WERI-Rb-1 (cell line): ENCODE results near the gene SGIP1.

Experiments used
- DNase-seq: peaks from one replicate; pipeline ENCODE4 v3.0.0-alpha.2; 2020
- H3K27ac ChIP-seq: fragments of 250-450 bp; sonication (Bioruptor Pico); 2 replicates; pipeline ENCODE4 v1.5.1; 2020; ENCODE audit warnings: mild to moderate bottlenecking, moderate library complexity
- H3K27me3 ChIP-seq: fragments of 250-450 bp; sonication (Bioruptor Pico); 2 replicates; pipeline ENCODE4 v1.5.1; 2021; ENCODE audit warnings: mild to moderate bottlenecking, low read depth, moderate library complexity; ENCODE audit not compliant: insufficient read depth, severe bottlenecking
- H3K36me3 ChIP-seq: fragments of 250-450 bp; sonication (Bioruptor Pico); 2 replicates; pipeline ENCODE4 v1.5.1; 2020; ENCODE audit warnings: mild to moderate bottlenecking, moderate library complexity
- H3K4me3 ChIP-seq: 2 replicates; pipeline ENCODE4 v1.5.1; 2011; ENCODE audit warnings: low read depth, mild to moderate bottlenecking, control low read depth, low read length
- H3K9me3 ChIP-seq: fragments of 250-450 bp; sonication (Bioruptor Pico); 2 replicates; pipeline ENCODE4 v1.5.1; 2021; ENCODE audit warnings: mild to moderate bottlenecking, moderate library complexity; ENCODE audit not compliant: severe bottlenecking
- TF ChIP-seq, protein P1 (sequence below): IDR thresholded peaks from 2 replicates; pipeline ENCODE4 v1.5.1; 2011; ENCODE audit warnings: low read depth, mild to moderate bottlenecking, control low read depth, inconsistent platforms, low read length

The SGIP1 gene

GRCh38 chr1:66525086-66525485 is 8.9 kb upstream of the SGIP1 start:
- TF ChIP-seq, protein P1, sequence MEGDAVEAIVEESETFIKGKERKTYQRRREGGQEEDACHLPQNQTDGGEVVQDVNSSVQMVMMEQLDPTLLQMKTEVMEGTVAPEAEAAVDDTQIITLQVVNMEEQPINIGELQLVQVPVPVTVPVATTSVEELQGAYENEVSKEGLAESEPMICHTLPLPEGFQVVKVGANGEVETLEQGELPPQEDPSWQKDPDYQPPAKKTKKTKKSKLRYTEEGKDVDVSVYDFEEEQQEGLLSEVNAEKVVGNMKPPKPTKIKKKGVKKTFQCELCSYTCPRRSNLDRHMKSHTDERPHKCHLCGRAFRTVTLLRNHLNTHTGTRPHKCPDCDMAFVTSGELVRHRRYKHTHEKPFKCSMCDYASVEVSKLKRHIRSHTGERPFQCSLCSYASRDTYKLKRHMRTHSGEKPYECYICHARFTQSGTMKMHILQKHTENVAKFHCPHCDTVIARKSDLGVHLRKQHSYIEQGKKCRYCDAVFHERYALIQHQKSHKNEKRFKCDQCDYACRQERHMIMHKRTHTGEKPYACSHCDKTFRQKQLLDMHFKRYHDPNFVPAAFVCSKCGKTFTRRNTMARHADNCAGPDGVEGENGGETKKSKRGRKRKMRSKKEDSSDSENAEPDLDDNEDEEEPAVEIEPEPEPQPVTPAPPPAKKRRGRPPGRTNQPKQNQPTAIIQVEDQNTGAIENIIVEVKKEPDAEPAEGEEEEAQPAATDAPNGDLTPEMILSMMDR: no peak
- H3K9me3 ChIP-seq: no peaks in the 10 kb centered on the region
- peak overlapping the region; percentile 30 for H3K27ac ChIP-seq
- H3K4me3 ChIP-seq: no peak overlapping the region
- no peaks in the 10 kb centered on the region for H3K36me3 ChIP-seq
- no peaks in the 10 kb centered on the region for H3K27me3 ChIP-seq
- DNase-seq: no peak

- H3K27ac ChIP-seq: peak overlapping the region; percentile 61
- no peaks in the 10 kb centered on the region for H3K27me3 ChIP-seq
- H3K9me3 ChIP-seq: no peaks in the 10 kb centered on the region
- H3K36me3 ChIP-seq: no peaks in the 10 kb centered on the region
- DNase-seq: peak; percentile 88
- no peak overlapping the region for H3K4me3 ChIP-seq
- TF ChIP-seq, protein P1: no peak
Observed at GRCh38 chr1:66526036-66526435, 7.9 kb upstream of the SGIP1 start.

DNA sequence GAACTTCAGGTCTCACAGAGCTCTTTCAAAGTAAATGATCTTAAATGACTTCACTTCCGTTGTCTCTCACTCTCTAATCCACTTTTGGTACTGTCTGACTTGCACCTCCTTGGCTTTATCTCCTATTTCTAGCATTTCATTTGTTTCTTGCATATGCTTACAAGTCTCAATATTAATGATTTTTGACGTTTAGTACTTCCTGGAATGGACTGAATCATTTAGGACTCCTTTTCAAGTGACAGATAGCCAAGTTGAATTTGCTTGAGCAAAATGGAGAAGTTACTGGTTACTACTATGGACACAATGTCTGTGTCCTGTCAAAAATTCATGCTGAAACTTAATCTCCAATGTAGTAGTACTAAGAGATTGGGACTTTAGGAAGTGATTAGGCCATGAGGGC is 7.0 kb upstream of the SGIP1 start:
- TF ChIP-seq, protein P1: no peak
- Histone ChIP-seq H3K27ac (peak overlapping the region; percentile 61), H3K4me3 (no peak overlapping the region), H3K9me3 (no peaks in the 10 kb centered on the region), H3K36me3 (no peaks in the 10 kb centered on the region), H3K27me3 (no peaks in the 10 kb centered on the region)
- DNase-seq: no peak

DNA sequence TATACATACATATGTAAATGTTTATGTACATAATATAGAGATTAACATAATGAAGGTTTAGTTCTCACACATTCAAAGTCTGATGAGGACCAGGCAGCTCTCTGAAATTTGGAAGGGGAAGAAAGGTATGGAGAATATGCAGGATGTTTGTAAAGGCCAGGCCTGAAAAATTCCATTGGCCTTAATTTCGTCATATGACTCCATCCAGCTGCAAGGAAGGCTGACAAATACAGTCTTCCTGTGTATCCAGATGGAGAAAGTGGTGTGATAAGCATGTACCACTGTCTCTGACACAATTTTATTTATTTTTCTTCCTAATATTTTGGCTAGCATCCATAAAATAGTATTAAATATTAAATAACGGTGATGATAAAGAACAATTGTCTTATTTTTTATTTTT is 6.3 kb upstream of the SGIP1 start:
- H3K27me3 ChIP-seq: no peaks in the 10 kb centered on the region
- H3K4me3 ChIP-seq: no peak overlapping the region; the same call in 1 of the 2 replicates
- TF ChIP-seq, protein P1: no peak
- no peaks in the 10 kb centered on the region for H3K36me3 ChIP-seq
- no peak for DNase-seq
- H3K27ac ChIP-seq: peak overlapping the region; percentile 61
- H3K9me3 ChIP-seq: no peaks in the 10 kb centered on the region

DNA sequence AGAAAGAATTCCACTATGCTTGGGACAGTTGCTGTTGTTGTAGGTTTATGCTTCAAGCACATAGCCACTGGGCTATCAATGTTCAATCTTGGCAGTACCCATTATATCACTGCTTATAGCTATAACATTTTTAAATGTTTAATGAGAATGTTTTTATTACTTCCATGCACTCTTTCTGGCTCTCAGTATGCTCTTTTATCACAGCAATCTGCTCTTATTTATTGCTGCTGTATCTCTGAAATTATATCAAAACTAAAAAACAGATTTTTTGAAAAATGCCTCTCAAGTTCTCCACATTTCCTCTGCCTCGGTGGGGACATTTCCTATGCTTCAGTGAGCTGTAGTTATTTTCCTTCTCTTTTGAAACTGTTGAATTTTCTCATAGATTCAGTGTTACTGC is 5.4 kb upstream of the SGIP1 start:
- no peaks in the 10 kb centered on the region for H3K27me3 ChIP-seq
- TF ChIP-seq, protein P1: no peak
- no peak for DNase-seq
- H3K9me3 ChIP-seq: no peaks in the 10 kb centered on the region
- no peak overlapping the region for H3K4me3 ChIP-seq
- no peaks in the 10 kb centered on the region for H3K36me3 ChIP-seq
- no peak overlapping the region for H3K27ac ChIP-seq

GRCh38 chr1:66532214-66532613 is 1.7 kb upstream of the SGIP1 start:
- Histone ChIP-seq H3K36me3 (no peaks in the 10 kb centered on the region; the same call in 1 of the 2 replicates), H3K9me3 (no peaks in the 10 kb centered on the region), H3K27ac (no peak overlapping the region), H3K4me3 (no peak overlapping the region), H3K27me3 (no peaks in the 10 kb centered on the region)
- TF ChIP-seq, protein P1: no peak
- no peak for DNase-seq
